Endothelial cell (in vitro differentiated cells): ENCODE results near the gene CCDC73. TPM values are rescaled to one million over a fixed set of nuclear protein-coding genes. Genes with fewer than 3 reads are reported as not detected.

Source experiments
- DNase-seq: peaks from one replicate; pipeline ENCODE4 v3.0.0; 2021; ENCODE audit warnings: low spot score
- H3K27ac Mint-ChIP-seq: one replicate; pipeline ENCODE4 v1.8.0; 2021; ENCODE audit warnings: mixed read lengths, inconsistent platforms; ENCODE audit not compliant: unreplicated experiment
- H3K27me3 Mint-ChIP-seq: one replicate; pipeline ENCODE4 v1.8.0; 2021; ENCODE audit warnings: mild to moderate bottlenecking, moderate library complexity, mixed read lengths, inconsistent platforms; ENCODE audit not compliant: unreplicated experiment
- H3K36me3 Mint-ChIP-seq: one replicate; pipeline ENCODE4 v1.8.0; 2021; ENCODE audit warnings: mild to moderate bottlenecking, low read depth, mixed read lengths, inconsistent platforms; ENCODE audit not compliant: unreplicated experiment
- H3K4me1 Mint-ChIP-seq: one replicate; pipeline ENCODE4 v1.8.0; 2021; ENCODE audit warnings: mild to moderate bottlenecking, mixed read lengths, inconsistent platforms; ENCODE audit not compliant: unreplicated experiment
- H3K4me3 Mint-ChIP-seq: one replicate; pipeline ENCODE4 v1.8.0; 2021; ENCODE audit warnings: mild to moderate bottlenecking, mixed read lengths, inconsistent platforms; ENCODE audit not compliant: unreplicated experiment
- H3K9me3 Mint-ChIP-seq: one replicate; pipeline ENCODE4 v1.8.0; 2021; ENCODE audit warnings: mixed read lengths, inconsistent platforms; ENCODE audit not compliant: unreplicated experiment
- CTCF ChIP-seq: fragments of 200-600 bp; sonication (generic); IDR thresholded peaks from one replicate; pipeline ENCODE4 v1.5.0; 2021; ENCODE audit warnings: antibody characterized with exemption; ENCODE audit not compliant: unreplicated experiment
- total RNA-seq: library from RNA; stranded (reverse); fragmentation: NEBNext Ultra II Directional; extraction: Animal tissue kit (Norgen Biotek cat#: 25700); gene quantifications from one replicate; pipeline ENCODE4 v1.2.1, GENCODE V29; 2021; ENCODE audit not compliant: unreplicated experiment

Gene CCDC73
- total RNA-seq, 1 donor from 2014 or later: not detected

GRCh38 chr11:32752001-32752400, 42.5 kb downstream of the CCDC73 start:
- no peak overlapping the region for H3K27ac Mint-ChIP-seq
- H3K4me3 Mint-ChIP-seq: no peak overlapping the region
- no peaks in the 10 kb centered on the region for H3K36me3 Mint-ChIP-seq
- H3K9me3 Mint-ChIP-seq: no peaks in the 10 kb centered on the region
- no peak for TF ChIP-seq CTCF
- peaks cover 4% of the 10 kb centered on the region for H3K4me1 Mint-ChIP-seq
- peaks cover 2% of the 10 kb centered on the region for H3K27me3 Mint-ChIP-seq
- no peak for DNase-seq

- peaks cover 4% of the 10 kb centered on the region for H3K4me1 Mint-ChIP-seq
- H3K4me3 Mint-ChIP-seq: no peak overlapping the region
- H3K36me3 Mint-ChIP-seq: no peaks in the 10 kb centered on the region
- DNase-seq: no peak
- no peak for TF ChIP-seq CTCF
- peaks cover 2% of the 10 kb centered on the region for H3K27me3 Mint-ChIP-seq
- H3K9me3 Mint-ChIP-seq: no peaks in the 10 kb centered on the region
- H3K27ac Mint-ChIP-seq: no peak overlapping the region
Measured at GRCh38 chr11:32751381-32751780, 43.1 kb downstream of the CCDC73 start.

- TF ChIP-seq CTCF: no peak
- DNase-seq: no peak
- H3K27ac Mint-ChIP-seq: no peak overlapping the region
- no peaks in the 10 kb centered on the region for H3K27me3 Mint-ChIP-seq
- H3K4me3 Mint-ChIP-seq: no peak overlapping the region
- H3K36me3 Mint-ChIP-seq: no peaks in the 10 kb centered on the region
- H3K9me3 Mint-ChIP-seq: no peaks in the 10 kb centered on the region
- H3K4me1 Mint-ChIP-seq: no peaks in the 10 kb centered on the region
Measured at GRCh38 chr11:32729976-32730375, 64.5 kb downstream of the CCDC73 start.

GRCh38 chr11:32723332-32723731, 71.1 kb downstream of the CCDC73 start:
- Mint-ChIP-seq H3K4me3 (no peak overlapping the region), H3K4me1 (no peaks in the 10 kb centered on the region), H3K27me3 (no peaks in the 10 kb centered on the region), H3K27ac (no peak overlapping the region), H3K9me3 (no peaks in the 10 kb centered on the region), H3K36me3 (no peaks in the 10 kb centered on the region)
- DNase-seq: no peak
- TF ChIP-seq CTCF: no peak

GRCh38 chr11:32722255-32722654, 72.2 kb downstream of the CCDC73 start:
- no peak for DNase-seq
- no peak for TF ChIP-seq CTCF
- no peaks in the 10 kb centered on the region for H3K27me3 Mint-ChIP-seq
- no peak overlapping the region for H3K4me3 Mint-ChIP-seq
- H3K36me3 Mint-ChIP-seq: no peaks in the 10 kb centered on the region
- no peaks in the 10 kb centered on the region for H3K9me3 Mint-ChIP-seq
- no peak overlapping the region for H3K27ac Mint-ChIP-seq
- H3K4me1 Mint-ChIP-seq: no peaks in the 10 kb centered on the region
